ENCODE results near the gene ABCA3. TPM values are rescaled to one million over a fixed set of nuclear protein-coding genes. Genes with fewer than 3 reads are reported as not detected.

The ABCA3 gene
- total and polyA plus RNA-seq, 7 experiments from 2014 or later: 1.7 to 10.0 (median 7.4) TPM

DNA sequence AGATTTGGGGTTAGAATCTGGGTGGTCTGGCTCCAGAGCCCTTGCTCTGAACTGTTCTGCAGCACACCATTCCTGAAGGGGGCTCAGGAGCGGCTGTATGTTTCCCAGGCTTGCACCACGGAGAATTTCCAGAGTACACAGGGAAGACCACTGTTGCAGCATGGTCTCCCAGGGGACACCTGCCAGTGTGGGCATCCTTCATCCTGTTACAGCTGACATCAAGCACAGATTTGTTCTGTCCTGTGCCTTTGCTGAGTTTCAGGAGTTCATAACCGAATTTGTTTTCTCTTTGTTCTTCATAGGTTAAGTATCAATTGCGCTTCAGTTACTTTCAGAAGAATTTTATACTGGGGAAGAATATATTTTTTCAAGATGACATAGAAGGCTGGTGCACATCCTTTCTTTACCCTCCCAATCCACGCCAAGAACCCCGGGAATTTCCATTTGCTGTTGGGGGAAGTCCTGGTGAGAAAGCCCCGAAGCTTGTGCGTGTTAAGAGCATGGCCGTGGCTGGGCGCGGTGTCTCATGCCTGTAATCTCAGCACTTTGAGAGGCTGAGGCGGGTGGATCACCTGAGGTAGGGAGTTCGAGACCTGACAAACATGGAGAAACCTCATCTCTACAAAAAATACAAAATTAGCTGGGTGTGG is 26.3 kb upstream of the ABCA3 start:
- H3K9me3 Mint-ChIP-seq: no peaks in the 10 kb centered on the region
- no peak overlapping the region for H3K4me3 Mint-ChIP-seq
- intact Hi-C loops (cut with micrococcal nuclease): no loop called here
- peaks cover 0 to 10% (median 0%) of the 10 kb centered on the region in 7 donors for H3K4me1 Mint-ChIP-seq
- peaks cover 24 to 45% (median 34%) of the 10 kb centered on the region in 5 donors for H3K27me3 Mint-ChIP-seq
- Histone ChIP-seq H3K4me3 (ENCODE audit: low read length) (no peak overlapping the region), H3K27ac (ENCODE audit: low read depth, low read length) (no peak overlapping the region), H3K27me3 (ENCODE audit: control insufficient read depth in 2 of 2, insufficient read depth in 2 of 2, low read length in 2 of 2) (peaks cover 0 to 4% of the 10 kb centered on the region in 2 donors), H3K36me3 (ENCODE audit: control insufficient read depth in 2 of 3, insufficient read depth in 3 of 3, low read length in 3 of 3) (no peaks in the 10 kb centered on the region), H3K9me3 (ENCODE audit: control insufficient read depth in 2 of 3, low read length in 3 of 3) (no peaks in the 10 kb centered on the region), H3K4me1 (ENCODE audit: control insufficient read depth in 2 of 2, insufficient read depth in 2 of 2, low read length in 2 of 2) (no peaks in the 10 kb centered on the region)
- ATAC-seq (no peak), DNase-seq (no peak)
- ChIA-PET CTCF (no interaction called here), POLR2A (no interaction called here)
- no peak overlapping the region for H3K27ac Mint-ChIP-seq
- H3K36me3 Mint-ChIP-seq: no peaks in the 10 kb centered on the region

DNA sequence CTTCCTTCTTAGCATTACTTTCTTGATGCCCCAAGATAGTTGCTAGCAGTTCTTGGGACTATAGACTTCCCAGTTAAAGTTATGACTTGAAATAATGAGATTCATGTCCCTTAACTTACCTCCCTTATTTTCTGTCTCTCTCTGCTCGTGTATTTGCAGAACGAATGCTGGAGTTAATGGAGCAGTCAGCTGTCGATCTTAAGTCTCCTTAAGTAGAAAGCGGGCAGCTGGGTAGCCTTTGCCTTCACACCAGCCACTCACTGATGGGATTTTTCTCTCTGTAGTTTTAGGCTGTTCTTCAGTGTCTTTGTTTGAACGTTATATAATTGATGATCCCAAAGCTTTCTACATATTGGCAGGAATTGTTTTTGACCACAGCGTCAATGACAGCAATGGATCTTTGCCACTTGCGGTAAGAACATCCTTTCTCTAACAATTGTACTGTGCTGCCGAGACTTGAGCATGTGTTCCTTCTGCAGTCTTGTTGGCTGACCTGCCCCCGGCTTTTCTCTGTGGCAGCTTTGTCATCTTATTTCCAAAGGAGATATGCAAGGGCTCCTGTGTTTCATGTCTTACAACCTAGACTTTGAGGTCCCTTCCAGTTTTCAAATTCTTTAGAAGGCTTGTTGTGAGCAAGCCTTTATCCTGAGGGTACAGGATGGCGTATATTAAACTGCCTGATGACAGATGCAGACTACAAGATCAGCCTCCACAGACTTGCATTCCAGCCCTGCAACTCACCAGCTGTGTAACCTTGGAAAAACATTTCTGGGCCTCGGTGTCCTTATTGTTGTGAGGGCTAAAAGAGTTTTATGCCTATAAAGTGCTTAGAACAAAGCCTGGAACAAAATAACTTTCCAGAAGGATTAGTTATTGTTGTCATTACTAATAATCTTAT is 25.1 kb upstream of the ABCA3 start:
- Mint-ChIP-seq H3K27ac (no peak overlapping the region), H3K36me3 (no peaks in the 10 kb centered on the region), H3K27me3 (peaks cover 27 to 46% (median 40%) of the 10 kb centered on the region in 5 donors), H3K4me1 (peaks cover 0 to 10% (median 0%) of the 10 kb centered on the region in 7 donors), H3K4me3 (no peak overlapping the region), H3K9me3 (no peaks in the 10 kb centered on the region)
- ATAC-seq (no peak), DNase-seq (no peak)
- intact Hi-C loops (cut with micrococcal nuclease): no loop called here
- ChIA-PET CTCF (no interaction called here), POLR2A (no interaction called here)
- Histone ChIP-seq H3K27me3 (ENCODE audit: control insufficient read depth in 2 of 2, insufficient read depth in 2 of 2, low read length in 2 of 2) (peaks cover 0 to 4% of the 10 kb centered on the region in 2 donors), H3K4me1 (ENCODE audit: control insufficient read depth in 2 of 2, insufficient read depth in 2 of 2, low read length in 2 of 2) (no peaks in the 10 kb centered on the region), H3K36me3 (ENCODE audit: control insufficient read depth in 2 of 3, insufficient read depth in 3 of 3, low read length in 3 of 3) (no peaks in the 10 kb centered on the region), H3K9me3 (ENCODE audit: control insufficient read depth in 2 of 3, low read length in 3 of 3) (no peaks in the 10 kb centered on the region), H3K27ac (ENCODE audit: low read depth, low read length) (no peak overlapping the region), H3K4me3 (ENCODE audit: low read length) (no peak overlapping the region)

GRCh38 chr16:2364638-2365210 is 24.2 kb upstream of the ABCA3 start:
- H3K4me3 ChIP-seq (ENCODE audit: low read length): no peak overlapping the region
- DNase-seq: no peak
- POLR2A ChIA-PET: no interaction called here
- no peaks in the 10 kb centered on the region for H3K4me1 ChIP-seq (ENCODE audit: control insufficient read depth in 2 of 2, insufficient read depth in 2 of 2, low read length in 2 of 2)
- no peaks in the 10 kb centered on the region for H3K9me3 ChIP-seq (ENCODE audit: control insufficient read depth in 2 of 3, low read length in 3 of 3)
- CTCF ChIA-PET: no interaction called here
- H3K9me3 Mint-ChIP-seq: no peaks in the 10 kb centered on the region
- no peak for ATAC-seq
- H3K36me3 Mint-ChIP-seq: no peaks in the 10 kb centered on the region
- H3K27me3 Mint-ChIP-seq: peaks cover 31 to 52% (median 46%) of the 10 kb centered on the region in 5 donors
- H3K4me3 Mint-ChIP-seq: peak overlapping the region in 1 of 10 donors; percentile 35
- intact Hi-C loops (cut with micrococcal nuclease): no loop called here
- H3K27ac Mint-ChIP-seq: no peak overlapping the region
- no peaks in the 10 kb centered on the region for H3K36me3 ChIP-seq (ENCODE audit: control insufficient read depth in 2 of 3, insufficient read depth in 3 of 3, low read length in 3 of 3)
- peaks cover 0 to 10% (median 0%) of the 10 kb centered on the region in 7 donors for H3K4me1 Mint-ChIP-seq
- H3K27me3 ChIP-seq (ENCODE audit: control insufficient read depth in 2 of 2, insufficient read depth in 2 of 2, low read length in 2 of 2): peaks cover 0 to 4% of the 10 kb centered on the region in 2 donors
- H3K27ac ChIP-seq (ENCODE audit: low read depth, low read length): no peak overlapping the region

DNA sequence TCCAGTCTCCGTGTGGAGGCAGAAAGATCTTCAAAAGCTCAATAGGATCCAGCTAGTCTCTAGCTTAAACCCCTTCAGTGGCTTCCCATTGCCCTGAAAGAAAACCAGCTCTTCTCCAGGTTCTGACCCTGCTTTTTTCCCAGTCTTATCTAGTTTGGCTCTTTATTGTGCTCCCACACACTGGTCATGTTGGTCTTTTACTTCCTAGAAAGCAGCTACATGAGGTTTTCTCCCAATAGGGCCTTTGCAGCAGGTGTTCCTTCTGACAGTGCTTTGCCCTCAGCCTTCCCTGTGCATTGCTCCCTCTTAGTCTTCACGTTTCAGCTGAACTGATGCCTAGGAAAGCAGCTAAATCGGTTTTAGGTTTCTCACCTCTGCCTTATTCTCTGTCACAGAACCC is 21.7 kb upstream of the ABCA3 start:
- Histone ChIP-seq H3K27me3 (ENCODE audit: control insufficient read depth in 2 of 2, insufficient read depth in 2 of 2, low read length in 2 of 2) (peaks cover 0 to 4% of the 10 kb centered on the region in 2 donors), H3K4me1 (ENCODE audit: control insufficient read depth in 2 of 2, insufficient read depth in 2 of 2, low read length in 2 of 2) (no peaks in the 10 kb centered on the region), H3K4me3 (ENCODE audit: low read length) (no peak overlapping the region), H3K27ac (ENCODE audit: low read depth, low read length) (no peak overlapping the region), H3K9me3 (ENCODE audit: control insufficient read depth in 2 of 3, low read length in 3 of 3) (no peaks in the 10 kb centered on the region), H3K36me3 (ENCODE audit: control insufficient read depth in 2 of 3, insufficient read depth in 3 of 3, low read length in 3 of 3) (no peaks in the 10 kb centered on the region)
- no peak for ATAC-seq
- Mint-ChIP-seq H3K27me3 (peaks cover 39 to 62% (median 53%) of the 10 kb centered on the region in 5 donors), H3K4me3 (no peak overlapping the region), H3K27ac (no peak overlapping the region), H3K36me3 (no peaks in the 10 kb centered on the region), H3K9me3 (no peaks in the 10 kb centered on the region), H3K4me1 (peaks cover 0 to 10% (median 0%) of the 10 kb centered on the region in 7 donors)
- CTCF ChIA-PET: interaction anchor here (0.6 to 0.8 kb wide), 2 partner anchors 11 to 954 kb away, joined by 3 to 5 read pairs; no protein-coding TSS in a partner anchor
- DNase-seq: no peak
- intact Hi-C loops (cut with micrococcal nuclease): no loop called here
- POLR2A ChIA-PET: no interaction called here

DNA sequence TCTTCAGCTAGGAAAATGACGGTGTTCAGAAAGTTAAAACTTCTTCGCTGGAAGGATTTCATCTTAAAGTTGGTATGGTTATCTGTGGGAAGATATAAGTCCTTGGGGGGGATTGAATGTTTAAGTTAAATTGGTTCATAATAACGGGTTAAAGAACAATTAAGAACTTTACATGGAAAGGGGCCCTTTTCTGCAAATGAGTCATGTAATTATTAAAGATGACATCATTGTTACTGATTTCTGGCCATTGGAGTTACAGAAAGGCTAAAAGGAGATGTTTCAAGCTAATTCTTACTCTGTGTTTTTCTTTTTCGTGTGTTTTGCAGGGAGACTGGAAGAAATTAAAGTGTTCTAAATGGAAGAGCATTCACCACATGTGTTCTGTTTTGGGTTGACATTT is 20.6 kb upstream of the ABCA3 start:
- H3K36me3 ChIP-seq (ENCODE audit: control insufficient read depth in 2 of 3, insufficient read depth in 3 of 3, low read length in 3 of 3): no peaks in the 10 kb centered on the region
- H3K4me1 ChIP-seq (ENCODE audit: control insufficient read depth in 2 of 2, insufficient read depth in 2 of 2, low read length in 2 of 2): no peaks in the 10 kb centered on the region
- ATAC-seq (no peak), DNase-seq (no peak)
- H3K4me1 Mint-ChIP-seq: peaks cover 0 to 10% (median 0%) of the 10 kb centered on the region in 7 donors
- no peak overlapping the region for H3K4me3 ChIP-seq (ENCODE audit: low read length)
- no peaks in the 10 kb centered on the region for H3K36me3 Mint-ChIP-seq
- intact Hi-C loops (cut with micrococcal nuclease): no loop called here
- no peaks in the 10 kb centered on the region for H3K9me3 ChIP-seq (ENCODE audit: control insufficient read depth in 2 of 3, low read length in 3 of 3)
- ChIA-PET CTCF (no interaction called here), POLR2A (no interaction called here)
- no peaks in the 10 kb centered on the region for H3K9me3 Mint-ChIP-seq
- peaks cover 31 to 60% (median 51%) of the 10 kb centered on the region in 5 donors for H3K27me3 Mint-ChIP-seq
- no peak overlapping the region for H3K27ac Mint-ChIP-seq
- peaks cover 0 to 4% of the 10 kb centered on the region in 2 donors for H3K27me3 ChIP-seq (ENCODE audit: control insufficient read depth in 2 of 2, insufficient read depth in 2 of 2, low read length in 2 of 2)
- H3K4me3 Mint-ChIP-seq: no peak overlapping the region
- no peak overlapping the region for H3K27ac ChIP-seq (ENCODE audit: low read depth, low read length)

DNA sequence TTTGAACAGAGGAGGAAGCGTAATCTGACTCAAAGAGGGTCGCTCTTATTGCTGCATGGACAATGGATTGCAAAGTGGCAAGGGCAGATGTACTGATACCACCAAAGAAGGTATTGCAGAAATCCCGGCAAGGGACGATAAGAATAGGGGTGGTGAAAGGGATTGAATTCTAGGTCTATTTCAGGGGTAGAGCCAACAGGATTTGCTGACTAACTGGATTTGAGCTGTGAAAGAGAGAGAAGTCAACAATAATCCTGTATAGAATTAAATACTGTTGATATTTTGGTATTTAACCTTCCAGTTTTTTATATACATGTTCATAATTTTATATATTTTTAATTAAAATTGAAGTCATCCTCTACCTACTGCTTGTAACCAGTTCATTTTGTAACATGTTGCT is 19.4 kb upstream of the ABCA3 start:
- Mint-ChIP-seq H3K27ac (no peak overlapping the region), H3K27me3 (peaks cover 29 to 55% (median 47%) of the 10 kb centered on the region in 5 donors), H3K9me3 (no peaks in the 10 kb centered on the region), H3K36me3 (no peaks in the 10 kb centered on the region), H3K4me3 (no peak overlapping the region), H3K4me1 (peaks cover 0 to 2% (median 0%) of the 10 kb centered on the region in 7 donors)
- intact Hi-C loops (cut with micrococcal nuclease): no loop called here
- ChIA-PET CTCF (no interaction called here), POLR2A (no interaction called here)
- Histone ChIP-seq H3K27me3 (ENCODE audit: control insufficient read depth in 2 of 2, insufficient read depth in 2 of 2, low read length in 2 of 2) (peaks cover 0 to 4% of the 10 kb centered on the region in 2 donors), H3K9me3 (ENCODE audit: control insufficient read depth in 2 of 3, low read length in 3 of 3) (no peaks in the 10 kb centered on the region), H3K27ac (ENCODE audit: low read depth, low read length) (no peak overlapping the region), H3K36me3 (ENCODE audit: control insufficient read depth in 2 of 3, insufficient read depth in 3 of 3, low read length in 3 of 3) (no peaks in the 10 kb centered on the region), H3K4me3 (ENCODE audit: low read length) (no peak overlapping the region), H3K4me1 (ENCODE audit: control insufficient read depth in 2 of 2, insufficient read depth in 2 of 2, low read length in 2 of 2) (no peaks in the 10 kb centered on the region)
- DNase-seq (no peak), ATAC-seq (no peak)

All from naive thymus-derived CD4-positive, alpha-beta T cell (primary cell).